Measurements from ENCODE around the gene CNR2.
"Not testable (repeated sequence)": the region's sequence is repeated elsewhere in the genome, so short reads cannot be mapped to it uniquely, and the experiment has no call there.

The CNR2 gene

DNA sequence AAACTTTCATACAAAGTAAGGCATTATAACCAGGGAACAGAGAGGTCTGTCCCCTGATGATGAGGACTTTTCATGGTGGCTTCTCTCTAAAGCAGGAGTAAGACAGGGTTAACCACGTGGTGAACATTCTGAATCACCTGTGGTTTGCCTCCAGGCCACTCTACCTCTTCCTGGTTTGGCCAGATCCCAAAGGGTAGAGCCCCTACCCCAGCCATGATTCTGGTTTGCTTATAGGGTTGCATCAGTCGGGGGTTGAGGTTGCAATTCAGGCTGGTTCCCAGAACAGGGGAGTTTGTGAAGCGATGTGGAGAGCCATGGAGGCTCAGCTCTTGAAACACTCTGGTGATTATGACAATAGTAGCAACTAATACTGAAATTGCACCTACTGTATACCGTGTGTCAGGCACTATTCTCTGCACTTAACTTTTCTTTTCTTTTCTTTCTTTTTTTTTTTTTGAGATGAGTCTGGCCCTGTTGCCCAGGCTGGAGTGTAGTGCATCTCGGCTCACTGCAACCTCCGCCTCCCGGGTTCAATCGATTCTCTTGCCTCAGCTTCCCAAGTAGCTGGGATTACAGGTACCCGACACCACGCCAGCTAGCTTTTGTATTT is 8.3 kb downstream of the CNR2 start:
- no peak for TF ChIP-seq CTCF (conservative IDR thresholded peaks at IDR 0.05)
- H3K27ac ChIP-seq: no peak overlapping the region

DNA sequence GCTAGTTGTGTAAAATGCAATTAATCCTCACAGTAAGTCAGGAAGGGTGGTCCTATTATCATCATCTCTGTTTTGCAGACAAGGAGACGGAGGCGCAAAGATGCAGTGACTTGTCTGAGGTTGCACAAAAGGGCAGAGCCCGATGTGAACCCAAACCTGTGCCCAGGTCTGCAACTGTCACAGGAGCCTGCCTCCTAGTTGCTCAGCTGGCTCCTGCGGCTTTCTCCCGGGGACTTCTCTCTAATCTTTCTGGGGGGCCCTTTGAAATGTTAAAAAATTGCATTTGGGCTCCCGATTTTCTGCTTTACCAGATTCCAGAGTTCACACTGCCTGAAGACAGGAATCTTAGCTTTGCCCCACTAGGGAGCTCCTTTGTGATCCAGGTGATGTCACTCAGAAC is 9.4 kb downstream of the CNR2 start:
- no peak for TF ChIP-seq CTCF (conservative IDR thresholded peaks at IDR 0.05)
- no peak overlapping the region for H3K27ac ChIP-seq

- H3K27ac ChIP-seq: no peak overlapping the region
- no peak for TF ChIP-seq CTCF (conservative IDR thresholded peaks at IDR 0.05)
Observed at GRCh38 chr1:23902321-23903278, 10.6 kb downstream of the CNR2 start.

DNA sequence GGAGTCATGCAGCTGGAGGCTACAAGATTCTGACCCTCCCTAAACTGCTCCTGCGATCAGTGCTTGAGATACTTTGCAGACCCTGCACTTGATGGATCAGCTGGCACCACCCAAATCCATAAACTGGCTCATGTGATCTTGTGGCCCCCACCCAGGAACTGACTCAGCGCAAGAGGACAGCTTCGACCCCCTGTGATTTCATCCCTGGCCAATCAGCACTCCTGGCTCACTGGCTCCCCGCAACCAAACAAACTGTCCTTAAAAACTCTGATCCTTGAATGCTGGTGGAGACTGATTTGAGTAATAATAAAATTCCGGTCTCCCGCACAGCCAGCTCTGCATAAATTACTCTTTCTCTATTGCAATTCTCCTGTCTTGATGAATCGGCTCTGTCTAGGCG is 13.1 kb downstream of the CNR2 start:
- not testable (repeated sequence) for H3K27ac ChIP-seq

GRCh38 chr1:23899070-23899469 is 14.1 kb downstream of the CNR2 start:
- H3K27ac ChIP-seq: no peak overlapping the region
- no peak for TF ChIP-seq CTCF (conservative IDR thresholded peaks at IDR 0.05)

GRCh38 chr1:23897083-23897482 is 16.1 kb downstream of the CNR2 start:
- no peak overlapping the region for H3K27ac ChIP-seq
- no peak for TF ChIP-seq CTCF (conservative IDR thresholded peaks at IDR 0.05)

- no peak overlapping the region for H3K27ac ChIP-seq
- TF ChIP-seq CTCF (conservative IDR thresholded peaks at IDR 0.05): no peak
Observed at GRCh38 chr1:23896491-23896890, 16.7 kb downstream of the CNR2 start.

GRCh38 chr1:23895993-23896392 is 17.2 kb downstream of the CNR2 start:
- H3K27ac ChIP-seq: no peak overlapping the region
- no peak for TF ChIP-seq CTCF (conservative IDR thresholded peaks at IDR 0.05)

Measured in VCaP (cell line).